ENCODE measurements around the gene TNFRSF12A. TPM values are rescaled to one million over a fixed set of nuclear protein-coding genes. Genes with fewer than 3 reads are reported as not detected.

TNFRSF12A gene
- total and polyA plus RNA-seq, 2 donors (not counting 1 experiment from before 2014, with no cell fraction given): 80.7 to 196 TPM

DNA sequence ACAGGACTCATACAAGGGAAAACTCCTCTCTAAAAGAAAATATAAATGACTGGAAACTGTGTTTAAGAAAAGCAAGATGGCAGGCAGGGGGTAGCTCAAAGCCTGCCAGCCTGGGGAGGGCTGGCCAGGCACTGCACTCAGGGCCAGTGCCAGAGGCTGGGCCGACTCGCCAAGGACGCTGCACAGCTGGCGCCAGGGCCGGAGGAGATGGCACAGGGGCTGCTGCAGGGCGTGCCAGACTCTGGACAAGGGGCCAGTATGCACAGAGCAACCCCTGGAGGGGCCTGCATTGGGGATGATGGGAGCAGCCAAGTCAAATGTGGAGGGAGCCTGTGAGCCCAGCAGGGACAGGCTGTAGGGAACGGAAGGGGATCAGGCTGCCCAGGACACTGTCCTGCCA is 44.0 kb upstream of the TNFRSF12A start:
- no peak for TF ChIP-seq EZH2 (IDR thresholded peaks at IDR 0.05; ENCODE audit: low read length, missing control alignments)
- TF ChIP-seq, protein P1, sequence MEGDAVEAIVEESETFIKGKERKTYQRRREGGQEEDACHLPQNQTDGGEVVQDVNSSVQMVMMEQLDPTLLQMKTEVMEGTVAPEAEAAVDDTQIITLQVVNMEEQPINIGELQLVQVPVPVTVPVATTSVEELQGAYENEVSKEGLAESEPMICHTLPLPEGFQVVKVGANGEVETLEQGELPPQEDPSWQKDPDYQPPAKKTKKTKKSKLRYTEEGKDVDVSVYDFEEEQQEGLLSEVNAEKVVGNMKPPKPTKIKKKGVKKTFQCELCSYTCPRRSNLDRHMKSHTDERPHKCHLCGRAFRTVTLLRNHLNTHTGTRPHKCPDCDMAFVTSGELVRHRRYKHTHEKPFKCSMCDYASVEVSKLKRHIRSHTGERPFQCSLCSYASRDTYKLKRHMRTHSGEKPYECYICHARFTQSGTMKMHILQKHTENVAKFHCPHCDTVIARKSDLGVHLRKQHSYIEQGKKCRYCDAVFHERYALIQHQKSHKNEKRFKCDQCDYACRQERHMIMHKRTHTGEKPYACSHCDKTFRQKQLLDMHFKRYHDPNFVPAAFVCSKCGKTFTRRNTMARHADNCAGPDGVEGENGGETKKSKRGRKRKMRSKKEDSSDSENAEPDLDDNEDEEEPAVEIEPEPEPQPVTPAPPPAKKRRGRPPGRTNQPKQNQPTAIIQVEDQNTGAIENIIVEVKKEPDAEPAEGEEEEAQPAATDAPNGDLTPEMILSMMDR (conservative IDR thresholded peaks at IDR 0.05 in 1 of 2, IDR thresholded peaks at IDR 0.05 in 1 of 2; ENCODE audit: low read depth in 1 of 2, low read length in 2 of 2): no peak
- Histone ChIP-seq H3K4me3 (replicated peaks in 1 of 4; ENCODE audit: control extremely low read depth in 1 of 4, insufficient read depth in 1 of 4, low read depth in 3 of 4, low read length in 4 of 4) (no peak overlapping the region), H3K27me3 (ENCODE audit: control insufficient read depth, insufficient read depth, low read length) (no peaks in the 10 kb centered on the region), H3K79me2 (ENCODE audit: control insufficient read depth, insufficient read depth, low read length) (peaks cover 5% of the 10 kb centered on the region), H3K27ac (ENCODE audit: insufficient read depth, low read length) (no peak overlapping the region), H3K36me3 (ENCODE audit: control insufficient read depth, insufficient read depth, low read length) (peaks cover 2% of the 10 kb centered on the region), H3K9ac (ENCODE audit: insufficient read depth, low read length) (no peak overlapping the region), H3K9me3 (ENCODE audit: control insufficient read depth, insufficient read depth, low read depth, low read length) (no peaks in the 10 kb centered on the region), H3K4me2 (ENCODE audit: extremely low read depth, insufficient read depth, low read length) (no peak overlapping the region), H2AFZ (ENCODE audit: low read length) (no peak overlapping the region), H4K20me1 (ENCODE audit: control insufficient read depth, extremely low read depth, insufficient read depth, low read length) (no peaks in the 10 kb centered on the region), H3K4me1 (ENCODE audit: control insufficient read depth, extremely low read depth, insufficient read depth, low read length) (peaks cover 8% of the 10 kb centered on the region)
- DNase-seq (ENCODE audit: low read depth in 2 of 2): no peak

DNA sequence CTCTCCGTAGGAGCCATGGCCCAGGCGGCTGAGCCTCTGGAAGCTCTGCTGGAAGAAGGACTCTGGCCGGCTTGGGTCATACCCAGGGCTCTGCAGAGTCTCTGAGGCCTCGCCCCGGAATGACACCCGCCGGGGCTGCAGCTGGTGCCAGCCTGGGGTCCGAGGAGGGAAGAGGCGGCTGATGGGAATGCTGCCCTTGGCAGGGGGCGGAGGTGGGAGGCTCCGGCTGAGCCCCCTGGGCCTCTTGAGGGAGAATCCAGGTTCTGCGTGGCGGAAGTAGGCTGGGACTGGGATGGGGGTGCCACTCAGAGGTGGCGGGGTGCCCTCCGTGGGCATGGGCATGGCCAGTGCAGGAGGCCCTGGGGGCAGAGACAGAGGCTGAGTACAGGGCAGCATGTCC is 43.5 kb upstream of the TNFRSF12A start:
- TF ChIP-seq EZH2 (IDR thresholded peaks at IDR 0.05; ENCODE audit: low read length, missing control alignments): no peak
- TF ChIP-seq, protein P1 (conservative IDR thresholded peaks at IDR 0.05 in 1 of 2, IDR thresholded peaks at IDR 0.05 in 1 of 2; ENCODE audit: low read depth in 1 of 2, low read length in 2 of 2): no peak
- H3K9ac ChIP-seq (ENCODE audit: insufficient read depth, low read length): no peak overlapping the region
- H2AFZ ChIP-seq (ENCODE audit: low read length): no peak overlapping the region
- no peak for DNase-seq (ENCODE audit: low read depth in 2 of 2)
- H3K4me2 ChIP-seq (ENCODE audit: extremely low read depth, insufficient read depth, low read length): no peak overlapping the region
- no peaks in the 10 kb centered on the region for H3K9me3 ChIP-seq (ENCODE audit: control insufficient read depth, insufficient read depth, low read depth, low read length)
- H3K79me2 ChIP-seq (ENCODE audit: control insufficient read depth, insufficient read depth, low read length): peaks cover 5% of the 10 kb centered on the region
- peaks cover 2% of the 10 kb centered on the region for H3K36me3 ChIP-seq (ENCODE audit: control insufficient read depth, insufficient read depth, low read length)
- peaks cover 8% of the 10 kb centered on the region for H3K4me1 ChIP-seq (ENCODE audit: control insufficient read depth, extremely low read depth, insufficient read depth, low read length)
- no peaks in the 10 kb centered on the region for H3K27me3 ChIP-seq (ENCODE audit: control insufficient read depth, insufficient read depth, low read length)
- H3K27ac ChIP-seq (ENCODE audit: insufficient read depth, low read length): no peak overlapping the region
- H3K4me3 ChIP-seq (replicated peaks in 1 of 4; ENCODE audit: control extremely low read depth in 1 of 4, insufficient read depth in 1 of 4, low read depth in 3 of 4, low read length in 4 of 4): no peak overlapping the region
- no peaks in the 10 kb centered on the region for H4K20me1 ChIP-seq (ENCODE audit: control insufficient read depth, extremely low read depth, insufficient read depth, low read length)

DNA sequence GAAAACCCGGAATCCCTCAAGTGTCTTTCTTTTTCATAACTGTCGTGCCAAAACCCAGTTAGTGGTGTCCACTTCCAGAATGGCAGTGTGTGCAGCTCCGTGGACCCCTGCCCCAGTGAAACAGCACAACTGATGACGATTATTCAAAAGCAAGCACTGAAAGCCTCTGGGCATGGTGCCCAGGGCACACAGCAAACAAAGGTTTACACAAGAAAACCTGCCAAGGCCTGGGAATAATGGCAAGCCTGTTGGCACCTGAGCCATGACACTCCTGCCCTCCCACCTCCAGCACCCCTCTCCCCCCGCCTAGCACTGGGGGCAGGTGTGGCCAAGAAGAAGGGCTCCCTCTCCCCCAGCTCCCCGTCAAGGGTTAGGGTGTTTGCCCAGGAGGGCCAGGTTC is 42.7 kb upstream of the TNFRSF12A start:
- no peak overlapping the region for H2AFZ ChIP-seq (ENCODE audit: low read length)
- H3K9ac ChIP-seq (ENCODE audit: insufficient read depth, low read length): no peak overlapping the region
- no peak for DNase-seq (ENCODE audit: low read depth in 2 of 2)
- no peaks in the 10 kb centered on the region for H3K27me3 ChIP-seq (ENCODE audit: control insufficient read depth, insufficient read depth, low read length)
- no peaks in the 10 kb centered on the region for H4K20me1 ChIP-seq (ENCODE audit: control insufficient read depth, extremely low read depth, insufficient read depth, low read length)
- no peak overlapping the region for H3K27ac ChIP-seq (ENCODE audit: insufficient read depth, low read length)
- H3K36me3 ChIP-seq (ENCODE audit: control insufficient read depth, insufficient read depth, low read length): peaks cover 2% of the 10 kb centered on the region
- peaks cover 5% of the 10 kb centered on the region for H3K79me2 ChIP-seq (ENCODE audit: control insufficient read depth, insufficient read depth, low read length)
- no peak for TF ChIP-seq EZH2 (IDR thresholded peaks at IDR 0.05; ENCODE audit: low read length, missing control alignments)
- TF ChIP-seq, protein P1 (conservative IDR thresholded peaks at IDR 0.05 in 1 of 2, IDR thresholded peaks at IDR 0.05 in 1 of 2; ENCODE audit: low read depth in 1 of 2, low read length in 2 of 2): no peak
- no peak overlapping the region for H3K4me3 ChIP-seq (replicated peaks in 1 of 4; ENCODE audit: control extremely low read depth in 1 of 4, insufficient read depth in 1 of 4, low read depth in 3 of 4, low read length in 4 of 4)
- no peaks in the 10 kb centered on the region for H3K9me3 ChIP-seq (ENCODE audit: control insufficient read depth, insufficient read depth, low read depth, low read length)
- H3K4me1 ChIP-seq (ENCODE audit: control insufficient read depth, extremely low read depth, insufficient read depth, low read length): peaks cover 8% of the 10 kb centered on the region
- no peak overlapping the region for H3K4me2 ChIP-seq (ENCODE audit: extremely low read depth, insufficient read depth, low read length)
